Body of pancreas (tissue), 4 donors: Measurements from ENCODE around the gene PCBD2.

ENCODE experiments used
- POLR2A ChIP-seq, 3 donors: fragments of 450-650 bp; IDR thresholded peaks; one replicate each; pipeline ENCODE4 v1.6.1; 2016; ENCODE audit warnings: antibody characterized with exemption in 3 of 3, mild to moderate bottlenecking in 2 of 3
- TF ChIP-seq, protein P1 (sequence below), 7 experiments: fragments of 450-650 bp in 4 of 7; fragments of 200-600 bp in 3 of 7; sonication (generic) in 3 of 7; IDR thresholded peaks; one replicate each; pipeline ENCODE4 v1.5.1; 2016 to 2019; ENCODE audit warnings: antibody characterized with exemption in 7 of 7

GRCh38 chr5:134939500-134939899 lies 34.6 kb downstream of the PCBD2 start:
- TF ChIP-seq, protein P1, sequence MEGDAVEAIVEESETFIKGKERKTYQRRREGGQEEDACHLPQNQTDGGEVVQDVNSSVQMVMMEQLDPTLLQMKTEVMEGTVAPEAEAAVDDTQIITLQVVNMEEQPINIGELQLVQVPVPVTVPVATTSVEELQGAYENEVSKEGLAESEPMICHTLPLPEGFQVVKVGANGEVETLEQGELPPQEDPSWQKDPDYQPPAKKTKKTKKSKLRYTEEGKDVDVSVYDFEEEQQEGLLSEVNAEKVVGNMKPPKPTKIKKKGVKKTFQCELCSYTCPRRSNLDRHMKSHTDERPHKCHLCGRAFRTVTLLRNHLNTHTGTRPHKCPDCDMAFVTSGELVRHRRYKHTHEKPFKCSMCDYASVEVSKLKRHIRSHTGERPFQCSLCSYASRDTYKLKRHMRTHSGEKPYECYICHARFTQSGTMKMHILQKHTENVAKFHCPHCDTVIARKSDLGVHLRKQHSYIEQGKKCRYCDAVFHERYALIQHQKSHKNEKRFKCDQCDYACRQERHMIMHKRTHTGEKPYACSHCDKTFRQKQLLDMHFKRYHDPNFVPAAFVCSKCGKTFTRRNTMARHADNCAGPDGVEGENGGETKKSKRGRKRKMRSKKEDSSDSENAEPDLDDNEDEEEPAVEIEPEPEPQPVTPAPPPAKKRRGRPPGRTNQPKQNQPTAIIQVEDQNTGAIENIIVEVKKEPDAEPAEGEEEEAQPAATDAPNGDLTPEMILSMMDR (IDR thresholded peaks at IDR 0.05), result no peak
- no peak for TF ChIP-seq POLR2A (IDR thresholded peaks at IDR 0.05)
